IPS DF 6.9 (cell line): ENCODE measurements around the gene MIA2.

Experiments
- DNase-seq: peaks from one replicate; pipeline ENCODE4 v3.0.0-alpha.2; 2013; ENCODE audit warnings: low read depth, low spot score
- H3K27ac ChIP-seq: one replicate; pipeline ENCODE4 v1.5.1; 2013; ENCODE audit warnings: low read length, control low read depth
- H3K27me3 ChIP-seq: 2 replicates; pipeline ENCODE4 v1.6.1; 2013; ENCODE audit warnings: mild to moderate bottlenecking, low read length; ENCODE audit not compliant: control insufficient read depth, insufficient read depth
- H3K36me3 ChIP-seq: 2 replicates; pipeline ENCODE4 v1.6.1; 2013; ENCODE audit warnings: low read length; ENCODE audit not compliant: control insufficient read depth, insufficient read depth
- H3K4me1 ChIP-seq: 2 replicates; pipeline ENCODE4 v1.6.1; 2013; ENCODE audit warnings: low read length; ENCODE audit not compliant: control insufficient read depth, insufficient read depth
- H3K4me3 ChIP-seq: 2 replicates; pipeline ENCODE4 v1.5.1; 2013; ENCODE audit warnings: mild to moderate bottlenecking, low read length
- H3K9me3 ChIP-seq: 2 replicates; pipeline ENCODE4 v1.6.1; 2013; ENCODE audit warnings: low read length, inconsistent platforms; ENCODE audit not compliant: control insufficient read depth, insufficient read depth
- WGBS: extraction: QIAGEN DNeasy Blood & Tissue Kit; methylation state at CpG from one replicate; pipeline ENCODE4 v1.1.7; 2013; ENCODE audit warnings: mixed read lengths, missing lambda C conversion rate; ENCODE audit not compliant: insufficient read length, insufficient coverage; 5-methylcytosine and 5-hydroxymethylcytosine counted together

The MIA2 gene

GRCh38 chr14:39383741-39384140, 150.0 kb downstream of the MIA2 start:
- WGBS = no CpG with 5 or more reads among the region's 1 CpG

GRCh38 chr14:39384177-39384576, 150.5 kb downstream of the MIA2 start:
- H3K27ac ChIP-seq = no peak overlapping the region
- no peak for DNase-seq
- no peaks in the 10 kb centered on the region for H3K9me3 ChIP-seq
- H3K4me3 ChIP-seq = no peak overlapping the region
- no peaks in the 10 kb centered on the region for H3K27me3 ChIP-seq
- WGBS = no CpG with 5 or more reads among the region's 4 CpGs
- no peaks in the 10 kb centered on the region for H3K4me1 ChIP-seq
- no peaks in the 10 kb centered on the region for H3K36me3 ChIP-seq

More at GRCh38 chr14:39383741-39384140, 150.0 kb downstream of the MIA2 start:
- H3K36me3 ChIP-seq = no peaks in the 10 kb centered on the region
- H3K4me3 ChIP-seq = no peak overlapping the region
- no peak overlapping the region for H3K27ac ChIP-seq
- no peak for DNase-seq
- no peaks in the 10 kb centered on the region for H3K27me3 ChIP-seq
- no peaks in the 10 kb centered on the region for H3K9me3 ChIP-seq
- H3K4me1 ChIP-seq = no peaks in the 10 kb centered on the region

- Histone ChIP-seq H3K36me3 (0 out of 2 replicates have a peak, but pooled peaks cover 3% of the 10 kb centered on the region), H3K4me3 (no peak overlapping the region), H3K4me1 (no peaks in the 10 kb centered on the region), H3K27ac (no peak overlapping the region), H3K9me3 (no peaks in the 10 kb centered on the region), H3K27me3 (no peaks in the 10 kb centered on the region)
- DNase-seq = no peak
- no CpG with 5 or more reads among the region's 1 CpG for WGBS
These were observed 159.6 kb downstream of the MIA2 start for GRCh38 chr14:39393289-39393688.

DNA sequence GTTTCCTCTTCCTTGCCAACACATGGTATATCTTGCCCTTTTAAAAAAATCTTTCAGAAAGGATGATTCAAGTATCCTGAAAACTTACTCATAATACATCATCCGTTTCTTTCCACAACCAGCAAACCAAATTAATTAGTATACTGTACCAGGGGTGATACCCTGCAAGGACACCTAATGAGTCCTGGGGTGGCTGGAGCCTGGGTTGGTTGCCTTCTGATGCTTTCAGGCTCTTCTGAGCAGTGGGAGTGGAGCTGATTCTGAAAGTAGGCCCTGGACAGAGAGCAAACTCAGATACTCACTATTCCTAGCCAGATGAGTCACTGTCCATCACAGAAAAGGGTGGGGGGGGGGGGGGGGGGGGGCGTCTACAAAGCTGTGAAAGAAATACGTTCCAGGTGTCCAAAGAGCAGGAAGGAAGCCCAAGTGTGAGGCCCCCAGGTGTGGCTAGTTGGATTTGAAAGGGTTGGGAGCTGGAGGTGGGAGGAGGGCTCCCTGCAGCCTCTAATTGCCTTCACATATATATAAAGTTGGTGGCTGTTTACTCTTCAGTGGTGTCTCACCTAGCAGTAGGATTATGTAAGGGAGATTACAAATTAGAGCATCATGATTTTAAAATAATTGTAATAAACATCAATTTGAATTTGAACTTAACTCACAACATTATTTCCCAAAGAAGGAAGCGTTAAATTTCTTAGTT, 162.0 kb downstream of the MIA2 start:
- Histone ChIP-seq H3K9me3 (no peaks in the 10 kb centered on the region), H3K4me1 (no peaks in the 10 kb centered on the region), H3K4me3 (no peak overlapping the region), H3K36me3 (peaks cover 5% of the 10 kb centered on the region; the same call in 1 of the 2 replicates), H3K27ac (no peak overlapping the region), H3K27me3 (no peaks in the 10 kb centered on the region)
- no peak for DNase-seq
- WGBS = 100% methylated on average over 1 of the region's 4 CpGs

DNA sequence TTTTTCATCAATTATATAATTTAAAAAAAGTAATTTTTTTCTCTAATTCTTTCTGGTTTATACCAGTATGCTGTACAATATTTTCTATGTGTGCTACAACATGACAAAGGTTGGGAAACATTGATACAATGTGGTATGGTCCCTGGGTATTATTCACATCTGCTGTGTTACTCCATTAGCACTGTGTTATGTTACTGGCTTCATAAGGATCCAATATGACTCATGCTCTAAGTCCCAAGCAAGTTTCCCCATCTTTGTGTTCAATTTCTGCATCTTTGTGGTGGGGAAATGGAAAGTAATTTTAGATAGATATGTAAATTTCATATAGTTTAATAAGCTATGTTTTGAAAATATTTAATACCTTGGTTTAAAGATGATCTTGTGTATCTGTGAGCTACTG, 162.7 kb downstream of the MIA2 start:
- Histone ChIP-seq H3K27ac (no peak overlapping the region), H3K36me3 (peaks cover 5% of the 10 kb centered on the region; the same call in 1 of the 2 replicates), H3K4me3 (no peak overlapping the region), H3K4me1 (no peaks in the 10 kb centered on the region), H3K27me3 (no peaks in the 10 kb centered on the region), H3K9me3 (no peaks in the 10 kb centered on the region)
- no peak for DNase-seq

DNA sequence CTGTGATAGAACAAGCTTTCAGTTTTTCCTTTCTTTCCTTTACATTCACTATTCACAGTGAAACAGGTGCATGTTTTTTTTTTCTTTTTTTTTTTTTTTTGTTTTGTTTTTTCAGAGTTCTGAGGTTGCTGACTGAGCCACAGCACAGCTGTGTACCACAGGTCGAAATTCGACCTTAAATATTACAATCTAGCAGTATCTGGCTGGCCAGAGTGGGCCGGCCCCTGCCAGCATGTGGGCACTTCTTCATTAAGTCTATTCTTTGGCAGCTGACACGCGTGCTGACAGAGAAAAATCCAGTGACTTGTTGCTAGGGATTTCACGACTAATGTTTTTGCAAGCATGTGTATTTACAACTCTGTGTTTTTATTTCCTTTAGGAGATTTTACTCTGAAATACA, 164.7 kb downstream of the MIA2 start:
- no CpG with 5 or more reads among the region's 6 CpGs for WGBS
- no peak overlapping the region for H3K27ac ChIP-seq
- no peaks in the 10 kb centered on the region for H3K9me3 ChIP-seq
- H3K27me3 ChIP-seq = no peaks in the 10 kb centered on the region
- H3K4me1 ChIP-seq = no peaks in the 10 kb centered on the region
- H3K4me3 ChIP-seq = no peak overlapping the region
- no peak for DNase-seq
- peaks cover 5% of the 10 kb centered on the region; the same call in 1 of the 2 replicates for H3K36me3 ChIP-seq

DNA sequence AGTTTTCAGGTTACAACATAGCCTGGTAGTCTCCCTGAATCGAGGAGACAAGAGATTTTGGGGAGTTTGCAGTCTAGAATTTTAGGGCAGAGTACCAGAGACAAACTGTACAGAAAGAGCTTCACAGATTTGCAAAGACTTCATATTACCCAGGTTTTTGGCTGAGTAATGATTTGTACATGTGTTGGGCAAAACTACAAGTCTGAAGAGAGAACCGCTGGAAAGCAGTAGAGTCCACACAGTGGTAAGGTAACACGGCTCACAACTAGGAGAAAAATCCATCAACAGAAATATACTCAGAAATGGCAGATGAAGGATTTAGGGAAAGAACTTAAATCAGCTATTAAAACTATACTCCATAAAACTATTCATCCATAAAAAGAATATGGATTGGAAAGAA, 172.8 kb downstream of the MIA2 start:
- Histone ChIP-seq H3K4me3 (no peak overlapping the region), H3K27me3 (no peaks in the 10 kb centered on the region), H3K9me3 (no peaks in the 10 kb centered on the region), H3K4me1 (no peaks in the 10 kb centered on the region), H3K27ac (no peak overlapping the region), H3K36me3 (no peaks in the 10 kb centered on the region)
- no CpG with 5 or more reads among the region's 3 CpGs for WGBS
- no peak for DNase-seq

- Histone ChIP-seq H3K36me3 (no peaks in the 10 kb centered on the region), H3K27me3 (no peaks in the 10 kb centered on the region), H3K27ac (no peak overlapping the region), H3K9me3 (no peaks in the 10 kb centered on the region), H3K4me3 (no peak overlapping the region), H3K4me1 (no peaks in the 10 kb centered on the region)
- no CpG with 5 or more reads among the region's 1 CpG for WGBS
- no peak for DNase-seq
These were observed 182.4 kb downstream of the MIA2 start for GRCh38 chr14:39416072-39416471.

DNA sequence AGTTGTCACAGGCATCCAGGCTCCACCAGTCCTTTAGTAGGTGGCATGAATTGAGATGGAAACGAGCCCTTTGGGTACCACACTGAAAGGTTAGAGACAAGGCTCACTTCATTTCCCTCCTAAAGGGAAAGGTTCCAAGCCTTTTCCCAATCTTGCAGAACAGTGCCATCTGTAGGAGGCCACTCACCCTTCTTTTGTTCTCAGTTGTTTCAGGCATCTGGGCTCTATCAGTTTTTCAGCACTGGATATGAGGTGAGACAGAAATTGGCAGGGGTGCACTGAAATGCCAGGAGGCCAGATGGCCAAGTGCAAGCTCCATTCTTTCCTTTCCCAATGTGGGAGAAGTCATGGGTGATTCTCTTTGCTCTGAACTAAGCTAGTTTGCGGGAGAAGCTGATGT, 183.3 kb downstream of the MIA2 start:
- Histone ChIP-seq H3K4me1 (no peaks in the 10 kb centered on the region), H3K27me3 (no peaks in the 10 kb centered on the region), H3K9me3 (no peaks in the 10 kb centered on the region), H3K36me3 (no peaks in the 10 kb centered on the region), H3K27ac (no peak overlapping the region), H3K4me3 (no peak overlapping the region)
- no CpG with 5 or more reads among the region's 2 CpGs for WGBS
- no peak for DNase-seq

- no peak overlapping the region for H3K4me3 ChIP-seq
- no peak for DNase-seq
- WGBS = no CpG with 5 or more reads among the region's 1 CpG
- H3K9me3 ChIP-seq = no peaks in the 10 kb centered on the region; the same call in 1 of the 2 replicates
- H3K36me3 ChIP-seq = no peaks in the 10 kb centered on the region
- no peaks in the 10 kb centered on the region for H3K4me1 ChIP-seq
- no peak overlapping the region for H3K27ac ChIP-seq
- H3K27me3 ChIP-seq = no peaks in the 10 kb centered on the region
These were observed 185.6 kb downstream of the MIA2 start for GRCh38 chr14:39419272-39419671.

DNA sequence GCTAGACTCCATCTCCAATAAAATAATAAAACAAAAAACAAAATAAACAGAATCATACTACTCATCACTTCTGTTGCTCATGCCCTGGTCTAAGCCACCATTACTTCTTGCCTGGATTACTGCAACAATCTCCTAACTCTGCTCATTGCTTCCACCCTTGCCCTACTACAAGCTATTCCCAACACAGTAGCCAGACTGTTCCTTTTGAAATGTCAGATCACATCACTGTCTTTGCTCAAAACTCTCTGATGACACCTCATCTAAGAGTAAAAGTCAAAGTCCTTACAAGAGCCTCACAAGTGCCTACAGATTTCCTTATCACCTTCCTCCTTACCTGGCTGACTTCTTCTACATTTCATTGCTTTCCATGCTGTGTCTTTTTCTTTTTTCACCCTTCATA, 188.5 kb downstream of the MIA2 start:
- Histone ChIP-seq H3K4me1 (peaks cover 2% of the 10 kb centered on the region; the same call in 1 of the 2 replicates), H3K27ac (no peak overlapping the region), H3K36me3 (no peaks in the 10 kb centered on the region), H3K9me3 (no peaks in the 10 kb centered on the region; the same call in 1 of the 2 replicates), H3K27me3 (no peaks in the 10 kb centered on the region), H3K4me3 (no peak overlapping the region)
- no peak for DNase-seq
